ENCODE measurements around the gene RANBP3.

DNA sequence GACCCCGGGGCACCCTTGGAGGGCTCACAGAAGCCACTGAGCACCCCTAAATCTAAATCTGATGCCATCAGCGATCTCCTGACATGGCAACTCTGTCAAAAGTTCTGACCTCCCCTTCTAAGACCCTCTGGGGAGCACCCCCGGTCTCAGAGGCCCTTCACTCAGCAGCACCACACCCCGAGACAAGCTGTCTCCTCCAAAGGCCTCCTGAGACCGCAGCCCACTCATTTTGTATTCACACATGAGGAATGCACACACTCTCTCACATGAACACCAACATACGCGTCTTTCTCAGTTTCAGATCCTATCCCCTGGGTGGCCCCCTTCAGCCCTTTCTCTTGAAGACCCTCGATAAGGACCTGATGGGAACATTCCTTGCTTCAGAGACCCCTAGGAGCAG lies 77.0 kb downstream of the RANBP3 start:
- TF ChIP-seq, protein P1, sequence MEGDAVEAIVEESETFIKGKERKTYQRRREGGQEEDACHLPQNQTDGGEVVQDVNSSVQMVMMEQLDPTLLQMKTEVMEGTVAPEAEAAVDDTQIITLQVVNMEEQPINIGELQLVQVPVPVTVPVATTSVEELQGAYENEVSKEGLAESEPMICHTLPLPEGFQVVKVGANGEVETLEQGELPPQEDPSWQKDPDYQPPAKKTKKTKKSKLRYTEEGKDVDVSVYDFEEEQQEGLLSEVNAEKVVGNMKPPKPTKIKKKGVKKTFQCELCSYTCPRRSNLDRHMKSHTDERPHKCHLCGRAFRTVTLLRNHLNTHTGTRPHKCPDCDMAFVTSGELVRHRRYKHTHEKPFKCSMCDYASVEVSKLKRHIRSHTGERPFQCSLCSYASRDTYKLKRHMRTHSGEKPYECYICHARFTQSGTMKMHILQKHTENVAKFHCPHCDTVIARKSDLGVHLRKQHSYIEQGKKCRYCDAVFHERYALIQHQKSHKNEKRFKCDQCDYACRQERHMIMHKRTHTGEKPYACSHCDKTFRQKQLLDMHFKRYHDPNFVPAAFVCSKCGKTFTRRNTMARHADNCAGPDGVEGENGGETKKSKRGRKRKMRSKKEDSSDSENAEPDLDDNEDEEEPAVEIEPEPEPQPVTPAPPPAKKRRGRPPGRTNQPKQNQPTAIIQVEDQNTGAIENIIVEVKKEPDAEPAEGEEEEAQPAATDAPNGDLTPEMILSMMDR (IDR thresholded peaks at IDR 0.05): no peak
- no peak for TF ChIP-seq ZFX (IDR thresholded peaks at IDR 0.05; ENCODE audit: borderline replicate concordance)
